Hippocampal formation (tissue), 2 donors: ENCODE results near the gene NCBP2.

Experiments
- DNase-seq, 2 donors: peaks; one replicate each; lab custom pipeline; 2025; lab: John Stamatoyannopoulos, UW

NCBP2 gene

GRCh38 chr3:196942226-196942914 is at the start of gene NCBP2:
NCBP2 (minus strand) TSS chr3:196942528; CDS start chr3:196942503, 25 bp downstream.
- peak; percentile 93 to 95 for DNase-seq

DNA sequence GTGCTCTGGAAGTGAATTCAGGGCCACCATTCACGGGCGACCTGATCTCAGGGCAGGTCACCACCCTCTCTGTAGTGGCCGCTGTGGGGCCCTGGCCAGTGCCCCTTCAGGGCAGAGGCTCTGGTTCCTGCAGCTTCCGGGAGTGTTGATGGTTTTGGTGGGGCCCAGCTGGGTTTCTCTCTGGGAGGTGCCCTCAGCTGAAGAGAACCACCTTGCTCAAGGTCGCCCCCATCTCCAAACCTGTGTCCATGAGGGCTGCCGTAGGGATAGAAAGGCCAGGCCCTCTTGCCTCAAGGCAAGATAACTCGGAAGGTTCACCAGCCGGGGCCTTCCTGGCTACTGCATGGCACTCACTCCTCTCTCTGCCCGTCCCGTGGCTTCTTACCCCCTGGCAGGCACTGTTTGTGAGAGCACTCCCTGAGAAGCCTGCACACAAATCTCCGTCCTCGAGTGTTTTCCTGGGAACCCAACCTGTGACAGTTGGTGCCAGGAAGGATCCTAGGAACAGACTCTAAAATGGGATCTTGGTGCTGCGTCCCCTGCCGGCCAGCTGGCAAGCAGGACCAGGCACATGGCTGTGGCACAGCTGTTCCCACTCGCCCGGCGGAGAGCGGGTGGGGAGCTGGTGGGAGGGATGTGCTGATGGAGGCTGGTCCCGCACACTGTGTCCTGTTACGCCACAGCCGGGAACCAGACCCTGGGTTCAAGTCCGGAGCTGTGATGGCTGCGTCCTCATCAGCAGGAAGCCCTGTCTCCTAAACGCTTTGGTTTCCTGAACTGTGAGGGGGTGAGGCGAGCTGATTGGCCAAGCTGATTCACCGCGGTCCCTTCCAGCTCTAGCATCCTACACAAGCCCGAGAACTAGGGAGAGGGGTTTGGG is 49.5 kb upstream of the NCBP2 start:
- peak in 1 of 2 donors; percentile 29 for DNase-seq

DNA sequence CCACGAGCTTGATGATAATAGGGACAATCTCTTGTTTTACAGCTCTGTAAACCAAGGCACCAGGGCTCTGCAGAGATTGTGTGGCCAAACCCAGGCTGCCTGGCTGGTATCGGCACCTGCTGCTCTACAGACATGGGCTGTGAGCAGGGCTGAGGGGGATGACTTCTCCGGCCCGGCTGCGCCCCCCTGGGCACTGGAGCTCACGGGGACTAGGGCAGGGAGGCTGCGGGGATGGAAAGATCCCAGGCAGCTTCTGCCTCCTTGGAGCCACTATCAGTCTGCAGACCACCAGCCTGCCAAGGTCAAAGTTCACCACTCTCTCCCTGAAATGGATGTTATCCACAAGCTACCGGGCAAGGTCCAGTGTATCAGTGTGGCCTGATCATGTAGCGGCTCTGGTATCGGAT is 48.3 kb upstream of the NCBP2 start:
- no peak for DNase-seq

DNA sequence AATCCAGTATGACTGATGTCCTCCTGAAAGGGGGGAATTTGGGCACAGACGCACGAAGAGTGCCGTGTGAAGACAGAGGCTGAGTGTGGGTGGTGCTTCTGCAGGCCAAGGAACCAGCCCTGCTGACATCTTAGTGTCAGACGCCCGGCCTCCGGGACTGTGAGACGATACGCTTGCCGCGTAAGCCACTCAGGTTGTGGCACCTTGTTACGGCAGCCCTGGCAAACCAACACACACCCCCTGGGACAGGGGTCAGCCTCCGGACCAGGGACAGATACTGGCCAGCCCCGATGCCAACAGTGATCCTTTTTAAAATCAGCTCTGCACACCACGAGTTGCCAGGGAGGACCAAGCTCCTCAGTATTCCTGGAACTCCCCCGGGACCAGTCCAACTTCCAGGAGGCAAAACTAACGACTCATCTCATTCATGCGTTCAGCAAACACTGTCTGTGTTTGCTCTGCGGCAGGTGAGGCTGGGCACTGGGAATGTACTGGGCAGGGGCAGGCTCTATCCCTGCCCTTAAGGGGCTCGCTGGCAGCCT is 47.5 kb upstream of the NCBP2 start:
- no peak for DNase-seq

- no peak for DNase-seq
These were observed 46.1 kb upstream of the NCBP2 start for GRCh38 chr3:196988241-196989029.

GRCh38 chr3:196987022-196987421 is 44.7 kb upstream of the NCBP2 start:
- DNase-seq, result no peak

GRCh38 chr3:196985954-196986885 is 43.9 kb upstream of the NCBP2 start:
- no peak for DNase-seq

DNA sequence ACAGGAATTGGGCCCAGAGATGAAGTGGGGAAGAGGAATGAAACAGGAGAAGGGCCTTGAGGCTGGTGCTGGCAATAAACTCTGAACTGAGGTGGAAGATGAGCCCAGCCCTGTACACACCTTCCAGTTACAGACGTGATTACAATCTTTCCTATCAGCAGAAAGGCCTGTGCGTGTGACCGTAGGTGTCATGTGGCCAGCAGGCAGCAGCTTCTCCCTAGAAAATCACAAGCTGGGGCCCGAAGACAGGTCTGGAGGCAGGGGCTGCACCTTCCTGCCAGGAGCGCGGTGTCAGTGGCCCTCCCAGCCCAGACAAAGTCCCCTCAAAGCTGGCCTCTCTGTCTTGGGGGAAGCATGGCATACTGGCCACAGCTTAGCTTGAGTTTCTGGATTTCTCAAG is 43.0 kb upstream of the NCBP2 start:
- no peak for DNase-seq

DNA sequence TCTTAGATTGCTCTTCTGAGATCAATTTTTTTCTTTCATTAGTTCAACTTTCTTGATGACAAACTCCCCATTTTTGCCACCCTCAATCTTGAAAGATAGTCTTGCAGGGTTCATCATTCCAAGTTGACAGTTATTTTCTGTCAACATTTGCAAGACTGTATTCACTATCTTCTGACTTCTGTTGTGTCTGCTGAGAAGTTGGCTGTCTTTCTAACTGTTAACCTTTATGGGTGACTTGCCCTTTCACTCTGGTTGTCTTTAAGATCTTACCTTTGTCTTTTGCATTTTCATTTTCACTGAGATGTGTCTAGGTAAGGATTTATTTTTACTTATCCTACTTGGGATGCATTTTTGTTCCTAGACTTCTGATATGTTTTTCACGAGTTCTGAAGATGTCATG is 40.9 kb upstream of the NCBP2 start:
- DNase-seq, result no peak

DNA sequence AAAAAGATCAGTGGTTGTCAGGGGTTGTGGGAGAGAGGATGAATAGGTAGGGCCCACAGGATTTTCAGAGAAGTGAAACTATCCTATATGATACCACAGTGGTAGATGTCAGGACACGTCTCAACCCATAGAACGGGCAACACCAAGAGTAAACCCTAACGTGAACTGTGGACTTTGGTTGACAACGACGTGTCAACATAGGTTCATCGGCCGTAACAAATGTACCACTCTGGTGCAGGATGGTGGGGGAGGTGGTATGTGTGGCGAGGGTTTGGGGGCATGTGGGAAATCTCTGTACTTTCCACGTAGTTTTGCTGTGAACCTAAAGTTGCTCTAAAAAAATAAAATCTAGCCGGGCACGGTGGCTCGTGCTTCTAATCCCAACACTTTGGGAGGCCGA is 39.3 kb upstream of the NCBP2 start:
- no peak for DNase-seq

- no peak for DNase-seq
These were observed 37.2 kb upstream of the NCBP2 start for GRCh38 chr3:196979545-196979944.

DNA sequence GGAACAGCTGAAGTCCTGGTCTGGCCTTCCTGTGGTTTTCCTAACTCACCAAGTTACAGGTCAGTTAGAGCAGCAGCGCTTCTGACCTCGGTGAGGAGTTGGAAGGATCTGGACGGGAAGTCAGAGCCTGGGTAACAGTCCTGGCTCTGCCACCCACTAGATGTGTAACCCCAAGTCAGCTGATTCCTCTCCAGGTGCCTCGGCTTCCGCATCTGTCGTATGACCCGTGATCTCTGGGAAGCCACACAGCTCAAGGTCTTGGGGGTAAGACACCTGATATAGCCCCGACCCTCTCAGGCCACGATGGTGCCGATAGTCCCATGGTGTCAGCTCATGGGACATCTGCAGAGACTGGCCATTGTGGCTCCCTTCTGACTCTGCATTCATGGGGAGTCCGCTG is 34.6 kb upstream of the NCBP2 start:
- no peak for DNase-seq

DNA sequence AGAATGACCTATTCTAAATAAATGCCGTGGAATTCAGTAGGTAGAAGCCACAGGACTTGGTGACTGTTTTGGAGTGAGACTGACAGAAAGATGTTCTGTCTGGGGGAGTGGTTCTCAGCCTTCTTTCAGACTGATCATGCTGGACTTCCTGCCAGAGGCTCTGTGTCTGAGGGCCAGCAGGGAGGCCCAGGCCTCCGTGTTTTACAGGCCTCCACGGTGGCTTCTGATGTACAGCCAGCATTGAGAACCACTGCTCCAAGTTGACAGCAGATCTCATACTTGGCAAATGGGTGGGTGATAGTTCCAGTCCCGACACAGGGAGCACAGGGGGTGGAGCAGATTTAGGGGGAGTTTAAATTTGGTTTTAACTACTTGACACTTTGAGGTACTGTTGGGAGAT is 33.0 kb upstream of the NCBP2 start:
- no peak for DNase-seq

DNA sequence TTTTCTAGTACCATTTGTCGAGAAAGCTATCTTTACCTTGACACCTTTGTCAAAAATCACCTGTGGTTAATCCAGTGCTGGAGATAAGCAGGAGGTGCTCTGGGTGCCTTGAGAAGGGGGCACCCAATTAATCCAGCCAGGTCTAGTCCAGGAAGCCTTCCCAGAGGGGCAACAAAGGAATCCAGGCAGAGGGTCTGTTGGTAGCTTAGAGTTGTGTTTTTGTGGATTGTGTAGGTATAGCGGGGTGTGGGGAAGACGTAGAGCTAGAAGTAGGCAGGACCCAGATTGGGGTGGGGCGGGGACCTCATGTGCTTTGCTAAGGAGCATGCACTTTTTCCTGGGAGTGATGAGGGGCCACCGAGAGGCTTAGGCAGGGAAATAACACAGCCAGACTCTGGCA is 32.3 kb upstream of the NCBP2 start:
- no peak for DNase-seq

- DNase-seq, result no peak
These were observed 28.9 kb upstream of the NCBP2 start for GRCh38 chr3:196971094-196971698.

DNA sequence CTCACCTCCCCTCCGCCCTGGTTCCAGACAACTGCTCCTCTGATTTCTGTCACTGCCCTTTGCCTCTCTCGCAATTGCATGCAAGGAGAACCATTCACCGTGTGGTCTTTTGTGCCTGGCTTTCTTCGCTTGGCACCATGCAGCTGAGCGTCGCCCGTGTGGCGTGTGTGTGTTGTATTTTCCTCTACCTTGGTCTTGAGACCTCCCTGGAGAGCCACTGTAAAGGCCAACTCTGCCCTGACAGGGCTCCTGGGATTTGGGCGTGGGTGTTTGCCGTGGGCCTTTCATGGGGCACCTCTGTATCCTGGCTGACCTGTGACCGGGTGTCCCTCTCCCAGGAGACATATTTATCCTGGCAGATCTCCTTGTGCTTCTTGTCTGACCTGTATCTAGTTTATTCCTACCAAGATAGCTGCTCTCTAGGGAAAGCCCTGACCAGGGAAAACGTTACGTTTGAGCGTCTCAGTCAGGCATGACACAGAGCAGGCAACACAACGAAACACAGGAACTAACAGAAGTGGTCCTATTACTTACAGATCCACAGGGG is 28.3 kb upstream of the NCBP2 start:
- no peak for DNase-seq

GRCh38 chr3:196969660-196970546 is 27.6 kb upstream of the NCBP2 start:
- peak; percentile 12 to 52 for DNase-seq

GRCh38 chr3:196969134-196969659 is 26.9 kb upstream of the NCBP2 start:
- DNase-seq, result peak in 1 of 2 donors; percentile 2
